IMR-90 (cell line): ENCODE measurements around the gene METTL27. TPM values are rescaled to one million over a fixed set of nuclear protein-coding genes. Genes with fewer than 3 reads are reported as not detected.

Experiments
- ATAC-seq: fragments of 200-7000 bp; cut with Tn5 transposase; 2 replicates; pipeline ENCODE4 v1.9.1; 2020; ENCODE audit warnings: low read depth, mild to moderate bottlenecking, moderate library complexity
- BruUV-seq: library from RNA; stranded (reverse); fragments of 400-500 nt; replicated peaks from 2 replicates; lab custom pipeline; 2021; lab: Mats Ljungman, UMichigan
- CTCF ChIA-PET: fragments of 300-600 bp; formaldehyde crosslinking; extraction: SDS; loops from one replicate; lab custom pipeline; 2021; ENCODE audit warnings: antibody characterized with exemption; lab: Yijun Ruan, JAX
- POLR2A ChIA-PET: fragments of 300-600 bp; sonication (Branson Sonifier 250); formaldehyde crosslinking; loops from one replicate; lab custom pipeline; 2022; ENCODE audit warnings: antibody characterized with exemption; ENCODE audit not compliant: unreplicated experiment; lab: Charles Lee
- DNase-seq: peaks from one replicate; pipeline ENCODE4 v3.0.0; 2013
- H2AFZ ChIP-seq: replicated peaks from 2 replicates; pipeline ENCODE3; 2013; ENCODE audit warnings: low read length, mild to moderate bottlenecking; ENCODE audit not compliant: poor library complexity
- H2AK5ac ChIP-seq: 2 replicates; pipeline ENCODE4 v1.6.1; 2013; ENCODE audit warnings: low read depth, low read length, inconsistent platforms
- H2AK9ac ChIP-seq: replicated peaks from 2 replicates; pipeline ENCODE3; 2013; ENCODE audit warnings: mild to moderate bottlenecking, low read depth, low read length, moderate library complexity; ENCODE audit not compliant: poor library complexity
- H2BK120ac ChIP-seq: 2 replicates; pipeline ENCODE4 v1.6.1; 2013; ENCODE audit warnings: low read depth, low read length, inconsistent platforms
- H2BK15ac ChIP-seq: 3 replicates; pipeline ENCODE4 v1.6.1; 2013; ENCODE audit warnings: low read depth, low read length, inconsistent platforms
- H2BK20ac ChIP-seq: 2 replicates; pipeline ENCODE4 v1.6.1; 2013; ENCODE audit warnings: low read depth, mild to moderate bottlenecking, inconsistent platforms, low read length, moderate library complexity
- H2BK5ac ChIP-seq: 2 replicates; pipeline ENCODE4 v1.6.1; 2013; ENCODE audit warnings: mild to moderate bottlenecking, low read depth, low read length, inconsistent platforms; ENCODE audit not compliant: poor library complexity, severe bottlenecking
- H3K14ac ChIP-seq: replicated peaks from 2 replicates; pipeline ENCODE4 v1.6.1; 2013; ENCODE audit warnings: low read depth, low read length, inconsistent platforms
- H3K18ac ChIP-seq: 2 replicates; pipeline ENCODE4 v1.6.1; 2013; ENCODE audit warnings: low read depth, low read length, control low read depth
- H3K23ac ChIP-seq: 2 replicates; pipeline ENCODE4 v1.6.1; 2013; ENCODE audit warnings: low read depth, low read length, inconsistent platforms
- H3K27ac ChIP-seq: 2 replicates; pipeline ENCODE4 v1.5.1; 2013; ENCODE audit warnings: mild to moderate bottlenecking, control low read depth, low read length; ENCODE audit not compliant: insufficient read depth
- H3K27me3 ChIP-seq: 2 replicates; pipeline ENCODE4 v1.6.1; 2013; ENCODE audit warnings: low read length; ENCODE audit not compliant: control insufficient read depth, insufficient read depth
- H3K36me3 ChIP-seq: 2 replicates; pipeline ENCODE4 v1.6.1; 2013; ENCODE audit warnings: low read length, mixed read lengths; ENCODE audit not compliant: control insufficient read depth, insufficient read depth
- H3K4ac ChIP-seq: 2 replicates; pipeline ENCODE4 v1.6.1; 2013; ENCODE audit warnings: low read depth, low read length, inconsistent platforms
- H3K4me1 ChIP-seq: 2 replicates; pipeline ENCODE4 v1.6.1; 2013; ENCODE audit warnings: low read length, mixed read lengths; ENCODE audit not compliant: control insufficient read depth, insufficient read depth
- H3K4me2 ChIP-seq: 2 replicates; pipeline ENCODE4 v1.6.1; 2013; ENCODE audit warnings: low read depth, mild to moderate bottlenecking, control low read depth, low read length, moderate library complexity
- H3K4me3 ChIP-seq: 2 replicates; pipeline ENCODE4 v1.5.1; 2013; ENCODE audit warnings: low read depth, mild to moderate bottlenecking, control low read depth, low read length, moderate library complexity; ENCODE audit not compliant: insufficient read depth
- H3K56ac ChIP-seq: 2 replicates; pipeline ENCODE4 v1.6.1; 2013; ENCODE audit warnings: low read length, inconsistent platforms; ENCODE audit not compliant: insufficient read depth; ENCODE audit errors: extremely low read depth
- H3K79me1 ChIP-seq, 2 experiments: 2 replicates each; pipeline ENCODE4 v1.6.1; 2013; ENCODE audit warnings: low read length in 2 of 2, inconsistent platforms in 1 of 2, low read depth in 1 of 2
- H3K9ac ChIP-seq: 2 replicates; pipeline ENCODE4 v1.6.1; 2013; ENCODE audit warnings: low read depth, low read length, control low read depth
- H3K9me1 ChIP-seq: 2 replicates; pipeline ENCODE4 v1.6.1; 2013; ENCODE audit warnings: low read length, inconsistent platforms; ENCODE audit not compliant: insufficient read depth
- H3K9me3 ChIP-seq: 2 replicates; pipeline ENCODE4 v1.6.1; 2013; ENCODE audit warnings: low read length; ENCODE audit not compliant: control insufficient read depth, insufficient read depth
- H4K20me1 ChIP-seq: 2 replicates; pipeline ENCODE4 v1.6.1; 2013; ENCODE audit warnings: low read length, inconsistent platforms; ENCODE audit not compliant: insufficient read depth
- H4K5ac ChIP-seq: 2 replicates; pipeline ENCODE4 v1.6.1; 2013; ENCODE audit warnings: mild to moderate bottlenecking, low read depth, low read length, control low read depth
- H4K8ac ChIP-seq, 2 experiments: 2 replicates each; pipeline ENCODE4 v1.6.1; 2013; ENCODE audit warnings: low read depth in 2 of 2, low read length in 2 of 2, control low read depth in 1 of 2, inconsistent platforms in 1 of 2
- H4K91ac ChIP-seq: 2 replicates; pipeline ENCODE4 v1.6.1; 2013; ENCODE audit warnings: low read depth, low read length, inconsistent platforms; ENCODE audit not compliant: insufficient read depth
- FOS ChIP-seq: fragments of 150-350 bp; IDR thresholded peaks from 2 replicates; pipeline ENCODE4 v1.6.1; 2016; ENCODE audit warnings: low read depth, low read length
- WGBS, 2 experiments: methylation state at CpG; one replicate each; pipeline versions ENCODE4 v1.1.5 to v1.1.7; 2013; ENCODE audit warnings: missing lambda C conversion rate in 2 of 2; ENCODE audit not compliant: insufficient read length in 1 of 2; ENCODE audit errors: extremely low coverage in 2 of 2; 5-methylcytosine and 5-hydroxymethylcytosine counted together
- dilution Hi-C: fragments of 300-500 bp; cut with HindIII; formaldehyde crosslinking; loops from one replicate; pipeline ENCODE4 v1.14.3; 2018; ENCODE audit warnings: low sequenced_read_pairs; ENCODE audit not compliant: unreplicated experiment
- in situ Hi-C: fragments of 300-500 bp; cut with MboI; formaldehyde crosslinking; loops from 3 replicates; pipeline ENCODE4 v1.14.3; 2019; ENCODE audit warnings: low sequenced_read_pairs, inconsistent platforms, mixed read lengths
- intact Hi-C: fragments of 100-400 bp; cut with micrococcal nuclease; formaldehyde crosslinking; loops from 2 replicates; pipeline ENCODE4 v1.10.0; 2022
- polyA plus RNA-seq, 3 experiments: library from polyadenylated mRNA; depleted of rRNA; stranded (reverse); fragments of >200 nt; gene quantifications; 2 replicates each; pipeline ENCODE4 v1.2.3, GENCODE V29; 2012; ENCODE audit warnings: low replicate concordance in 1 of 3
- total RNA-seq: library from RNA; depleted of rRNA; stranded (reverse); fragments of >200 nt; gene quantifications from 2 replicates; pipeline ENCODE4 v1.2.3, GENCODE V29; 2012

Gene METTL27
- total and polyA plus RNA-seq, 2 of the 4 experiments (the other 2 are of a cell fraction): 2.3 to 4.3 TPM

- H2BK120ac ChIP-seq: peak overlapping the region; percentile 46
- H4K8ac ChIP-seq: peak overlapping the region in 1 of 2 experiments; percentile 15; a peak in 1 of 4 replicates
- TF ChIP-seq FOS: no peak
- WGBS, 2 experiments: 73% methylated on average over 14 of the region's 20 CpGs; no CpG with 5 or more reads in 1 of the 2 experiments
- no peaks in the 10 kb centered on the region; the same call in 1 of the 2 replicates for H3K27me3 ChIP-seq
- H3K4me1 ChIP-seq: peaks cover 24% of the 10 kb centered on the region
- H3K79me1 ChIP-seq: peaks cover 0 to 3% of the 10 kb centered on the region in 2 experiments; a peak in 1 of 4 replicates
- no peak overlapping the region for H3K9ac ChIP-seq
- POLR2A ChIA-PET: no interaction called here
- no peaks in the 10 kb centered on the region for H3K36me3 ChIP-seq
- no peak overlapping the region for H3K56ac ChIP-seq
- intact Hi-C loops: no loop called here
- peak overlapping the region; percentile 77; the same call in 1 of the 2 replicates for H2AK5ac ChIP-seq
- H2BK15ac ChIP-seq: peak overlapping the region; percentile 91; the same call in 1 of the 3 replicates
- ATAC-seq: no peak
- H3K9me1 ChIP-seq: peaks cover 24% of the 10 kb centered on the region
- H3K14ac ChIP-seq: 0 out of 2 replicates have a peak overlapping the region, but pooled peaks have one; percentile 13
- no peak overlapping the region; the same call in 1 of the 2 replicates for H3K18ac ChIP-seq
- H3K9me3 ChIP-seq: no peaks in the 10 kb centered on the region
- no peak overlapping the region for H3K4me3 ChIP-seq
- H2AK9ac ChIP-seq: peak overlapping the region; percentile 55
- H2AFZ ChIP-seq: peak overlapping the region; percentile 49
- H3K23ac ChIP-seq: no peak overlapping the region
- H3K27ac ChIP-seq: no peak overlapping the region
- no TSS peak for BruUV-seq
- dilution Hi-C loops: no loop called here
- H3K4me2 ChIP-seq: no peak overlapping the region
- no peaks in the 10 kb centered on the region for H4K20me1 ChIP-seq
- CTCF ChIA-PET: no interaction called here
- H4K5ac ChIP-seq: no peak overlapping the region
- no peak overlapping the region for H2BK5ac ChIP-seq
- H3K4ac ChIP-seq: peak overlapping the region; percentile 64
- H4K91ac ChIP-seq: peak overlapping the region; percentile 65
- DNase-seq: no peak
- in situ Hi-C loops: loop anchor here (5.0 kb wide), 1 partner anchor 151 kb away; no protein-coding TSS in a partner anchor
- H2BK20ac ChIP-seq: peak overlapping the region; percentile 36
These were observed 29.1 kb upstream of the METTL27 start for GRCh38 chr7:73871163-73872011.
